ENCODE results near the gene CLDN25. TPM values are rescaled to one million over a fixed set of nuclear protein-coding genes. Genes with fewer than 3 reads are reported as not detected.
"Not testable (repeated sequence)": the region's sequence is repeated elsewhere in the genome, so short reads cannot be mapped to it uniquely, and the experiment has no call there.

Gene CLDN25
- total RNA-seq, 1 experiment from 2014 or later = not detected

GRCh38 chr11:113760241-113760640, 19.4 kb upstream of the CLDN25 start:
- Histone ChIP-seq H2AK5ac (ENCODE audit: insufficient read length, low read length) (no peak overlapping the region), H3K14ac (ENCODE audit: insufficient read depth, low read length) (no peak overlapping the region), H3K4ac (ENCODE audit: low read depth, low read length) (no peak overlapping the region), H3K23ac (ENCODE audit: insufficient read length, low read depth, low read length) (no peak overlapping the region), H2AFZ (ENCODE audit: low read length) (no peak overlapping the region), H3K79me2 (ENCODE audit: insufficient read depth, low read length) (no peaks in the 10 kb centered on the region), H4K20me1 (ENCODE audit: control insufficient read depth, insufficient read depth, insufficient read length) (no peaks in the 10 kb centered on the region), H4K5ac (ENCODE audit: insufficient read length, low read depth, low read length) (no peak overlapping the region), H3K4me1 (ENCODE audit: insufficient read depth, low read length) (no peaks in the 10 kb centered on the region), H3K27me3 (ENCODE audit: insufficient read depth, low read length) (no peaks in the 10 kb centered on the region), H3K79me1 (ENCODE audit: insufficient read depth, low read depth, low read length, poor library complexity, severe bottlenecking) (no peaks in the 10 kb centered on the region), H4K91ac (ENCODE audit: insufficient read length, low read depth, low read length) (no peak overlapping the region), H2BK120ac (ENCODE audit: low read depth, low read length, poor library complexity, severe bottlenecking) (no peak overlapping the region), H4K8ac (replicated peaks; ENCODE audit: insufficient read length, low read depth, low read length) (no peak overlapping the region), H2BK5ac (ENCODE audit: insufficient read length, low read length) (no peak overlapping the region), H3K23me2 (ENCODE audit: insufficient read length, low read depth, low read length, poor library complexity, severe bottlenecking) (no peaks in the 10 kb centered on the region), H3K9ac (ENCODE audit: extremely low read depth, insufficient read length, low read length) (no peak overlapping the region), H3K4me2 (ENCODE audit: insufficient read depth, insufficient read length, low read length) (no peak overlapping the region), H2BK12ac (ENCODE audit: insufficient read length, low read depth, low read length) (no peak overlapping the region), H3K9me3 (ENCODE audit: control insufficient read depth, low read depth, low read length) (no peaks in the 10 kb centered on the region), H3K27ac (ENCODE audit: insufficient read length, low read depth, low read length) (no peak overlapping the region), H3K56ac (ENCODE audit: insufficient read length, low read depth, low read length) (no peak overlapping the region), H2BK15ac (ENCODE audit: low read depth, low read length) (no peak overlapping the region), H3T11ph (ENCODE audit: low read length) (no peak overlapping the region), H2BK20ac (ENCODE audit: low read depth, low read length, poor library complexity, severe bottlenecking) (no peak overlapping the region), H3K18ac (ENCODE audit: insufficient read length, low read depth, low read length) (no peak overlapping the region)
- H3K27ac Mint-ChIP-seq = no peak overlapping the region
- no peak for DNase-seq
- WGBS (ENCODE audit: extremely low coverage, insufficient read length, low lambda C conversion rate) = no CpG with 5 or more reads among the region's 3 CpGs
- no peaks in the 10 kb centered on the region for H3K9me3 Mint-ChIP-seq
- no peak overlapping the region for H3K4me3 Mint-ChIP-seq
- H3K4me1 Mint-ChIP-seq = no peaks in the 10 kb centered on the region
- H3K27me3 Mint-ChIP-seq (ENCODE audit: low read depth) = no peaks in the 10 kb centered on the region
- no peak for TF ChIP-seq CTCF (conservative IDR thresholded peaks at IDR 0.05)
- H3K36me3 Mint-ChIP-seq (ENCODE audit: insufficient read depth in 1 of 3, low read depth in 3 of 3) = peaks cover 26 to 64% (median 59%) of the 10 kb centered on the region in 3 experiments

- H2AK5ac ChIP-seq (ENCODE audit: insufficient read length, low read length); H3K27ac Mint-ChIP-seq; H3K4me1 ChIP-seq (ENCODE audit: insufficient read depth, low read length); H4K91ac ChIP-seq (ENCODE audit: insufficient read length, low read depth, low read length); H3K27me3 ChIP-seq (ENCODE audit: insufficient read depth, low read length); H3K23me2 ChIP-seq (ENCODE audit: insufficient read length, low read depth, low read length, poor library complexity, severe bottlenecking); H3K9me3 Mint-ChIP-seq; DNase-seq; H3K23ac ChIP-seq (ENCODE audit: insufficient read length, low read depth, low read length); H3K4ac ChIP-seq (ENCODE audit: low read depth, low read length); H2BK5ac ChIP-seq (ENCODE audit: insufficient read length, low read length); H2BK120ac ChIP-seq (ENCODE audit: low read depth, low read length, poor library complexity, severe bottlenecking); H3K18ac ChIP-seq (ENCODE audit: insufficient read length, low read depth, low read length); H3T11ph ChIP-seq (ENCODE audit: low read length); H3K4me2 ChIP-seq (ENCODE audit: insufficient read depth, insufficient read length, low read length); H3K79me2 ChIP-seq (ENCODE audit: insufficient read depth, low read length); H2BK12ac ChIP-seq (ENCODE audit: insufficient read length, low read depth, low read length); H3K14ac ChIP-seq (ENCODE audit: insufficient read depth, low read length); H2AFZ ChIP-seq (ENCODE audit: low read length); H4K5ac ChIP-seq (ENCODE audit: insufficient read length, low read depth, low read length); H3K4me3 Mint-ChIP-seq; H3K4me1 Mint-ChIP-seq; H3K9me3 ChIP-seq (ENCODE audit: control insufficient read depth, low read depth, low read length); H3K79me1 ChIP-seq (ENCODE audit: insufficient read depth, low read depth, low read length, poor library complexity, severe bottlenecking); H3K27me3 Mint-ChIP-seq (ENCODE audit: low read depth); H2BK15ac ChIP-seq (ENCODE audit: low read depth, low read length); H3K9ac ChIP-seq (ENCODE audit: extremely low read depth, insufficient read length, low read length); H4K8ac ChIP-seq (replicated peaks; ENCODE audit: insufficient read length, low read depth, low read length); H4K20me1 ChIP-seq (ENCODE audit: control insufficient read depth, insufficient read depth, insufficient read length); H3K56ac ChIP-seq (ENCODE audit: insufficient read length, low read depth, low read length); H2BK20ac ChIP-seq (ENCODE audit: low read depth, low read length, poor library complexity, severe bottlenecking); H3K27ac ChIP-seq (ENCODE audit: insufficient read length, low read depth, low read length): not testable (repeated sequence)
- peaks cover 28 to 67% (median 57%) of the 10 kb centered on the region in 3 experiments for H3K36me3 Mint-ChIP-seq (ENCODE audit: insufficient read depth in 1 of 3, low read depth in 3 of 3)
- no CpG with 5 or more reads among the region's 2 CpGs for WGBS (ENCODE audit: extremely low coverage, insufficient read length, low lambda C conversion rate)
Measured at GRCh38 chr11:113763040-113763439, 16.6 kb upstream of the CLDN25 start.
